C4-2B (cell line): ENCODE results near the gene NELFA.

ENCODE experiments used
- ZFX ChIP-seq: fragments of 450-650 bp; IDR thresholded peaks from 2 replicates; pipeline ENCODE4 v1.6.1; 2017
- TF ChIP-seq, protein P1 (sequence below): fragments of 450-650 bp; conservative IDR thresholded peaks from 2 replicates; pipeline ENCODE4 v1.5.1; 2017; ENCODE audit warnings: mild to moderate bottlenecking

DNA sequence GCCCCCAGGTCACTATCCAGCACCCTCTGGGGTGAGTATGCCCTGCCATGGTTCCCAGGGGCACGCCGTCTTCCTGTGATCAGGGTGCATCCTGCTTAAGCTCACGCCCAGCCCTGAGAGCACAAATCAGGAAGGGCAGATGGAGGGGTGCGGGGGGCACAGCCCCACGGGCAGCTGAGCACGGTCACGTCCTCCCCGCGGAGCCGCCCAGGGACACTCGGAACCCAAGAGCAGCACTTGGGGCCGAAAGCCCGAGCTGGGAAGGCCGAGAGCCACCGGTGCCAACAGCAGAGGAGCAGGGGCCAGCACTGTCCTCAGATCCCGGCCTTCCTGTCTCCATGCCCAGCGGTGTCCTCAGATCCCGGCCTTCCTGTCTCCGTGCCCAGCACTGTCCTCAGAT lies 21.5 kb downstream of the NELFA start:
- TF ChIP-seq, protein P1, sequence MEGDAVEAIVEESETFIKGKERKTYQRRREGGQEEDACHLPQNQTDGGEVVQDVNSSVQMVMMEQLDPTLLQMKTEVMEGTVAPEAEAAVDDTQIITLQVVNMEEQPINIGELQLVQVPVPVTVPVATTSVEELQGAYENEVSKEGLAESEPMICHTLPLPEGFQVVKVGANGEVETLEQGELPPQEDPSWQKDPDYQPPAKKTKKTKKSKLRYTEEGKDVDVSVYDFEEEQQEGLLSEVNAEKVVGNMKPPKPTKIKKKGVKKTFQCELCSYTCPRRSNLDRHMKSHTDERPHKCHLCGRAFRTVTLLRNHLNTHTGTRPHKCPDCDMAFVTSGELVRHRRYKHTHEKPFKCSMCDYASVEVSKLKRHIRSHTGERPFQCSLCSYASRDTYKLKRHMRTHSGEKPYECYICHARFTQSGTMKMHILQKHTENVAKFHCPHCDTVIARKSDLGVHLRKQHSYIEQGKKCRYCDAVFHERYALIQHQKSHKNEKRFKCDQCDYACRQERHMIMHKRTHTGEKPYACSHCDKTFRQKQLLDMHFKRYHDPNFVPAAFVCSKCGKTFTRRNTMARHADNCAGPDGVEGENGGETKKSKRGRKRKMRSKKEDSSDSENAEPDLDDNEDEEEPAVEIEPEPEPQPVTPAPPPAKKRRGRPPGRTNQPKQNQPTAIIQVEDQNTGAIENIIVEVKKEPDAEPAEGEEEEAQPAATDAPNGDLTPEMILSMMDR: no peak
- no peak for TF ChIP-seq ZFX
